ENCODE results near the gene CACNA2D3. TPM values are rescaled to one million over a fixed set of nuclear protein-coding genes. Genes with fewer than 3 reads are reported as not detected.
A peak's percentile ranks its signal among the peaks of the same experiment; 100 is the strongest.

The CACNA2D3 gene
- total and polyA plus RNA-seq, 2 donors from 2014 or later, result 5.7 to 11.2 TPM

DNA sequence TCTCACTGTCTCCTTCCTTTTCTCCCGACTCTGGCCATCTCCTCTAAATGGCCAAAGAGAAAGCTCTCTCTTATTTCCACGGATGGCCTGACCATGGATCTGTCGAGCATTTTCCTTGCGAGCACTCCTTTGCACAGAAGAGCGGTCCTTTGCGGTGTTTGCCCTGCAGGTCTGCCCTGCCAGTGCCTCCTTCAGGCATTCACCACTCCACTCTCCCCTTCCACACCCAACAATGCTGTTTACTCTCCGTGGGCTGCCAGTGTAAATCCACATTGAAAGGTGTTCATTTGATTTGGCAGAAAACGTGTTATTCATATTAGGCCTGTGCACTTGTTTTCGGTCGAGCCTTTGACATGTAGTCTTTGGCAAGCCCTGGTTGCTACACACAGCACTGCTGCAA, 49.6 kb downstream of the CACNA2D3 start:
- no peak for FAIRE-seq
- no peaks in the 10 kb centered on the region for H3K36me3 ChIP-seq (ENCODE audit: control insufficient read depth in 2 of 3, insufficient read depth in 3 of 3, low read length in 3 of 3)
- intact Hi-C loops (cut with DNase I), result no loop called here
- H3K27me3 ChIP-seq (ENCODE audit: control insufficient read depth, insufficient read depth, low read length), result no peaks in the 10 kb centered on the region
- no peak for DNase-seq
- H3K9me3 ChIP-seq (ENCODE audit: control insufficient read depth in 2 of 3, insufficient read depth in 1 of 3, low read length in 3 of 3), result no peaks in the 10 kb centered on the region
- H3K27ac ChIP-seq (ENCODE audit: low read depth in 2 of 2, low read length in 2 of 2), result no peak overlapping the region
- no peak overlapping the region for H3K4me3 ChIP-seq (ENCODE audit: low read length in 3 of 3)
- no peak for TF ChIP-seq CTCF (IDR thresholded peaks at IDR 0.05; ENCODE audit: borderline replicate concordance, extremely low read depth, insufficient read depth)
- no peaks in the 10 kb centered on the region for H3K4me1 ChIP-seq (ENCODE audit: control insufficient read depth in 2 of 3, insufficient read depth in 2 of 3, low read depth in 1 of 3, low read length in 3 of 3)
- no peak overlapping the region for H3K9ac ChIP-seq (ENCODE audit: low read length in 3 of 3)

DNA sequence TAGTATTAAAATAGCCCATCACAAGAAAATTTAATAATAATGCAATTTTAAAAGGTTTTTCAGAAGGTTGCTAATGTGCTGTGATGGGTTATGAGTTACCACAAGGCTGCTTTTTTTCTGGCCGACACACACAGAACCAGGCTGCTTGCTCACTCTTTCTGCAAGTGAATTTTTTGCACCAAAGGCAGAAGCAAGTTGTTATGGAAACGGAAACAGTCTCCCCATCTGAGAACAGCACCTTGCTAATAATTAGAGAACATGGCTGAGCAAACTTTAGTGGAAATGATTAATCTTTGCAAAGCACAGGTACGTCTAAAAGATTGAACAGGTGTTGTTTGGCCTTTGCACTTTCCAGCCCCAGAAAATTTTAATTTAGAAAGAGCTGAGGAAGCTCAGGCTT, 51.0 kb downstream of the CACNA2D3 start:
- intact Hi-C loops (cut with DNase I), result no loop called here
- no peak overlapping the region for H3K9ac ChIP-seq (ENCODE audit: low read length in 3 of 3)
- H3K36me3 ChIP-seq (ENCODE audit: control insufficient read depth in 2 of 3, insufficient read depth in 3 of 3, low read length in 3 of 3), result no peaks in the 10 kb centered on the region
- FAIRE-seq (no peak), DNase-seq (peak in 1 of 5 donors; percentile 12)
- H3K4me1 ChIP-seq (ENCODE audit: control insufficient read depth in 2 of 3, insufficient read depth in 2 of 3, low read depth in 1 of 3, low read length in 3 of 3), result no peaks in the 10 kb centered on the region
- no peaks in the 10 kb centered on the region for H3K9me3 ChIP-seq (ENCODE audit: control insufficient read depth in 2 of 3, insufficient read depth in 1 of 3, low read length in 3 of 3)
- TF ChIP-seq CTCF (IDR thresholded peaks at IDR 0.05; ENCODE audit: borderline replicate concordance, extremely low read depth, insufficient read depth), result no peak
- H3K27me3 ChIP-seq (ENCODE audit: control insufficient read depth, insufficient read depth, low read length), result no peaks in the 10 kb centered on the region
- no peak overlapping the region for H3K4me3 ChIP-seq (ENCODE audit: low read length in 3 of 3)
- H3K27ac ChIP-seq (ENCODE audit: low read depth in 2 of 2, low read length in 2 of 2), result no peak overlapping the region

DNA sequence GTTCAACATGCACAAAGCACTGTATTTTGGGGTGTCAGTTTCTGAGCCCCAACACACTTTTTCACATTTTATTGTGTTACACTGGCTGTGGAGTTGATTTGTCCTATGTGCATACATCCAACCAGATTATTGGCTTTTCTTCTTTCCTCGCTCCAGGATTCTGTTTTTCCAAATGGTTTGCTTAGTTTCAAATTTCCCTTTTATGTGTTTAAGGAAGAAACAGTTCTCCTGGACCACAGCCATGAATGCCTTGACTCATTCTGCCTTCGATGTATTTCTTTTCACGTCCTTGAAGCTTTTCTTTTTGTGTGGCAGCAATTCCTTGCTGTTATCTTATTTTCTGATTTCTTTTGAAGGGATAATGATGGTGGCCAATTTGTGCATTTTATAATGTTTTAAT, 53.8 kb downstream of the CACNA2D3 start:
- H3K36me3 ChIP-seq (ENCODE audit: control insufficient read depth in 2 of 3, insufficient read depth in 3 of 3, low read length in 3 of 3), result no peaks in the 10 kb centered on the region
- no peaks in the 10 kb centered on the region for H3K27me3 ChIP-seq (ENCODE audit: control insufficient read depth, insufficient read depth, low read length)
- no peak for TF ChIP-seq CTCF (IDR thresholded peaks at IDR 0.05; ENCODE audit: borderline replicate concordance, extremely low read depth, insufficient read depth)
- H3K27ac ChIP-seq (ENCODE audit: low read depth in 2 of 2, low read length in 2 of 2), result no peak overlapping the region
- peak in 2 of 5 donors; percentile 39 to 55 for DNase-seq
- intact Hi-C loops (cut with DNase I), result no loop called here
- FAIRE-seq, result no peak
- H3K4me1 ChIP-seq (ENCODE audit: control insufficient read depth in 2 of 3, insufficient read depth in 2 of 3, low read depth in 1 of 3, low read length in 3 of 3), result no peaks in the 10 kb centered on the region
- no peaks in the 10 kb centered on the region for H3K9me3 ChIP-seq (ENCODE audit: control insufficient read depth in 2 of 3, insufficient read depth in 1 of 3, low read length in 3 of 3)
- no peak overlapping the region for H3K9ac ChIP-seq (ENCODE audit: low read length in 3 of 3)
- H3K4me3 ChIP-seq (ENCODE audit: low read length in 3 of 3), result no peak overlapping the region

DNA sequence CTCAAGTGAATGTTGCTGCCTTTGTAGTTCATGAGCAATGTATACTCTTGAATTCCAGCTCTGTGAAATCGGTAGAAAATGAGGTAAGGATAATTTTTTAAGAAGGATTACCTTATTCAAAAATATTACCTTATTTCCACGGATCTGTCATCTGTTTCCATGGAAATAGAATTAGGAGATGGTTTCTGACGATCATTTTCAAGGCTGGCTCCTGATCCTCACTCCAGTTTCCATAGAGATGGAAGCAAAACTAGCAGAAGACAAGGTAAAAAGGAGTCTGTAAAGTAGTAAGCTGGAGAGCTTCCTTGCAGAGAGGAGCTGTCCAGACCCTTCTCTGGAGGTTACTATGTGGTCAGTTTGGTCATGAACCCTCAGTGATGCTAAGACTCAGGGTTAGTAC, 55.5 kb downstream of the CACNA2D3 start:
- H3K4me1 ChIP-seq (ENCODE audit: control insufficient read depth in 2 of 3, insufficient read depth in 2 of 3, low read depth in 1 of 3, low read length in 3 of 3), result no peaks in the 10 kb centered on the region
- intact Hi-C loops (cut with DNase I), result no loop called here
- FAIRE-seq (no peak), DNase-seq (no peak)
- H3K9ac ChIP-seq (ENCODE audit: low read length in 3 of 3), result no peak overlapping the region
- no peak for TF ChIP-seq CTCF (IDR thresholded peaks at IDR 0.05; ENCODE audit: borderline replicate concordance, extremely low read depth, insufficient read depth)
- no peaks in the 10 kb centered on the region for H3K36me3 ChIP-seq (ENCODE audit: control insufficient read depth in 2 of 3, insufficient read depth in 3 of 3, low read length in 3 of 3)
- H3K4me3 ChIP-seq (ENCODE audit: low read length in 3 of 3), result no peak overlapping the region
- H3K27ac ChIP-seq (ENCODE audit: low read depth in 2 of 2, low read length in 2 of 2), result no peak overlapping the region
- H3K9me3 ChIP-seq (ENCODE audit: control insufficient read depth in 2 of 3, insufficient read depth in 1 of 3, low read length in 3 of 3), result no peaks in the 10 kb centered on the region
- H3K27me3 ChIP-seq (ENCODE audit: control insufficient read depth, insufficient read depth, low read length), result no peaks in the 10 kb centered on the region

All from kidney (tissue), 14 donors.